Endothelial cell (in vitro differentiated cells): ENCODE results near the gene PTPRD. TPM values are rescaled to one million over a fixed set of nuclear protein-coding genes. Genes with fewer than 3 reads are reported as not detected.

Experiments used
- DNase-seq: peaks from one replicate; pipeline ENCODE4 v3.0.0; 2021; ENCODE audit warnings: low spot score
- H3K27ac Mint-ChIP-seq: one replicate; pipeline ENCODE4 v1.8.0; 2021; ENCODE audit warnings: mixed read lengths, inconsistent platforms; ENCODE audit not compliant: unreplicated experiment
- H3K27me3 Mint-ChIP-seq: one replicate; pipeline ENCODE4 v1.8.0; 2021; ENCODE audit warnings: mild to moderate bottlenecking, moderate library complexity, mixed read lengths, inconsistent platforms; ENCODE audit not compliant: unreplicated experiment
- H3K36me3 Mint-ChIP-seq: one replicate; pipeline ENCODE4 v1.8.0; 2021; ENCODE audit warnings: mild to moderate bottlenecking, low read depth, mixed read lengths, inconsistent platforms; ENCODE audit not compliant: unreplicated experiment
- H3K4me1 Mint-ChIP-seq: one replicate; pipeline ENCODE4 v1.8.0; 2021; ENCODE audit warnings: mild to moderate bottlenecking, mixed read lengths, inconsistent platforms; ENCODE audit not compliant: unreplicated experiment
- H3K4me3 Mint-ChIP-seq: one replicate; pipeline ENCODE4 v1.8.0; 2021; ENCODE audit warnings: mild to moderate bottlenecking, mixed read lengths, inconsistent platforms; ENCODE audit not compliant: unreplicated experiment
- H3K9me3 Mint-ChIP-seq: one replicate; pipeline ENCODE4 v1.8.0; 2021; ENCODE audit warnings: mixed read lengths, inconsistent platforms; ENCODE audit not compliant: unreplicated experiment
- total RNA-seq: library from RNA; stranded (reverse); fragmentation: NEBNext Ultra II Directional; extraction: Animal tissue kit (Norgen Biotek cat#: 25700); gene quantifications from one replicate; pipeline ENCODE4 v1.2.1, GENCODE V29; 2021; ENCODE audit not compliant: unreplicated experiment
- TF ChIP-seq, protein P1 (sequence below): fragments of 200-600 bp; sonication (generic); IDR thresholded peaks from one replicate; pipeline ENCODE4 v1.5.0; 2021; ENCODE audit warnings: antibody characterized with exemption; ENCODE audit not compliant: unreplicated experiment

Gene PTPRD
- total RNA-seq, 1 donor from 2014 or later, result 47.8 TPM

DNA sequence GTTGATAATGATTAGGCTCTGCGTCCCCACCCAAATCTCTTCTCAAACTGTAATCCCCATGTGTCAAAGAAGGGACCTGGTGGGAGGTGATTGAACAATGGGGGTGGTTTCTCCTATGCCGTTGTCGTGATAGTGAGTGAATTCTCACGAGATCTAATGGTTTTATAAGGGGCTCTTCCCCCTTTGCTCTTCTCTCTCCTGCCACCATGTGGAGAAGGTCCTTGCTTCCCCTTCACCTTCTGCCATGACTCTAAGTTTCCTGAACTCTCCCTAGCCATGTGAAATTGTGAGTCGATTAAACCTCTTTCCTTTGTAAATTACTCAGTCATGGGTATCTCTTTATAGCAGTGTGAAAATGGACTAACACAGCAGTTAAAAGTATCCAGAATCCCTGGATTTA lies 2098.0 kb downstream of the PTPRD start:
- Mint-ChIP-seq H3K27me3 (no peaks in the 10 kb centered on the region), H3K4me1 (no peaks in the 10 kb centered on the region), H3K9me3 (no peaks in the 10 kb centered on the region), H3K4me3 (no peak overlapping the region), H3K36me3 (no peaks in the 10 kb centered on the region), H3K27ac (no peak overlapping the region)
- no peak for DNase-seq
- TF ChIP-seq, protein P1, sequence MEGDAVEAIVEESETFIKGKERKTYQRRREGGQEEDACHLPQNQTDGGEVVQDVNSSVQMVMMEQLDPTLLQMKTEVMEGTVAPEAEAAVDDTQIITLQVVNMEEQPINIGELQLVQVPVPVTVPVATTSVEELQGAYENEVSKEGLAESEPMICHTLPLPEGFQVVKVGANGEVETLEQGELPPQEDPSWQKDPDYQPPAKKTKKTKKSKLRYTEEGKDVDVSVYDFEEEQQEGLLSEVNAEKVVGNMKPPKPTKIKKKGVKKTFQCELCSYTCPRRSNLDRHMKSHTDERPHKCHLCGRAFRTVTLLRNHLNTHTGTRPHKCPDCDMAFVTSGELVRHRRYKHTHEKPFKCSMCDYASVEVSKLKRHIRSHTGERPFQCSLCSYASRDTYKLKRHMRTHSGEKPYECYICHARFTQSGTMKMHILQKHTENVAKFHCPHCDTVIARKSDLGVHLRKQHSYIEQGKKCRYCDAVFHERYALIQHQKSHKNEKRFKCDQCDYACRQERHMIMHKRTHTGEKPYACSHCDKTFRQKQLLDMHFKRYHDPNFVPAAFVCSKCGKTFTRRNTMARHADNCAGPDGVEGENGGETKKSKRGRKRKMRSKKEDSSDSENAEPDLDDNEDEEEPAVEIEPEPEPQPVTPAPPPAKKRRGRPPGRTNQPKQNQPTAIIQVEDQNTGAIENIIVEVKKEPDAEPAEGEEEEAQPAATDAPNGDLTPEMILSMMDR, result no peak

GRCh38 chr9:8508671-8509290 lies 2104.0 kb downstream of the PTPRD start:
- Mint-ChIP-seq H3K36me3 (no peaks in the 10 kb centered on the region), H3K4me3 (no peak overlapping the region), H3K27ac (no peak overlapping the region), H3K4me1 (no peaks in the 10 kb centered on the region), H3K27me3 (no peaks in the 10 kb centered on the region), H3K9me3 (no peaks in the 10 kb centered on the region)
- TF ChIP-seq, protein P1, result no peak
- no peak for DNase-seq

DNA sequence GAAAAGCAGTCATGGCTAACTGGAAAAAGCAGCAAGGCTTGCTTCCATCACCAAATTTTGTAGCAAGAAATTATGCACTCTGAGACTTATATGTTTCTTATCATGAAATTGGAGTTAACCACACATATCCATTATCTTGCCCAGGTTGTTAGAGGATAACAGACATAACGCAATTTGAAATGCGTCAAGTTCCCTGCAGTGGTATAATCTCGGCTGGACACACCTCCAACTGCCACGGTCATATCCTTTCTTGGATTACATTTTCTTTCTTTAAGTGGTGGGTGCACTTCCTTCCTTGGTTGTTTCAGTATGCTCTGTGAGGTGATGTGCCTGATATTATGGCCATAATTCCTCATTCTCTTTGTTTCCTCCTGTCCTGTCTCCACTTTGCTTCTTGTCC lies 2118.2 kb downstream of the PTPRD start:
- Mint-ChIP-seq H3K4me3 (no peak overlapping the region), H3K9me3 (no peaks in the 10 kb centered on the region), H3K36me3 (no peaks in the 10 kb centered on the region), H3K27me3 (no peaks in the 10 kb centered on the region), H3K4me1 (peaks cover 5% of the 10 kb centered on the region), H3K27ac (no peak overlapping the region)
- DNase-seq, result no peak
- TF ChIP-seq, protein P1, result no peak

DNA sequence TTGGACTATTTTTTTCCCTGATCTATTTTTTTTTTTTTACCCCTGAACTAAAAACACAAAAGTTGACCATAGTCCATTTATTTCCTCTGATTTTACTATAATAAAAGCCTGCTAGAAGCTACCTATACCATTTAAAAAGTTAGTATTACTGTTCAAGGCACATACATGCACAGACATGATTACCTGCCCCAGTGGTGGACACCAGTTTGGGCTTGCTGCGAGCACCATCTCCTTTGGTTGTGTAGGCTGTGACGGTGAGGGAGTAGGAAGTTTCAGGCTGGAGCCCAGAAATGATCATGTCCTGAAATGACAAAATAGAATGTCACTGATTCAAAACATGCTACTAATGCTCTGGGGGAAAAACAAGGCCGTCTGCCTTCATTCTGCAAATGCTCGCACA lies 2120.1 kb downstream of the PTPRD start:
- no peak for DNase-seq
- TF ChIP-seq, protein P1, result no peak
- Mint-ChIP-seq H3K36me3 (no peaks in the 10 kb centered on the region), H3K4me1 (peaks cover 5% of the 10 kb centered on the region), H3K27ac (no peak overlapping the region), H3K4me3 (no peak overlapping the region), H3K27me3 (no peaks in the 10 kb centered on the region), H3K9me3 (no peaks in the 10 kb centered on the region)

- Mint-ChIP-seq H3K9me3 (no peaks in the 10 kb centered on the region), H3K36me3 (no peaks in the 10 kb centered on the region), H3K27me3 (no peaks in the 10 kb centered on the region), H3K4me3 (no peak overlapping the region), H3K4me1 (peaks cover 5% of the 10 kb centered on the region), H3K27ac (no peak overlapping the region)
- TF ChIP-seq, protein P1, result no peak
- DNase-seq, result no peak
Observed at GRCh38 chr9:8492024-8492423, 2120.8 kb downstream of the PTPRD start.
